Transverse colon (tissue), 3 donors: Measurements from ENCODE around the gene ALDH16A1.

ENCODE experiments used
- CTCF ChIP-seq, 5 experiments: fragments of 200-600 bp in 3 of 5; fragments of 450-650 bp in 2 of 5; sonication (generic) in 3 of 5; IDR thresholded peaks; 1 replicate in 2 of 5; 2 replicates in 3 of 5; pipeline ENCODE4 v1.5.1; 2016 to 2017; ENCODE audit warnings: antibody characterized with exemption in 5 of 5, inconsistent platforms in 3 of 5, mild to moderate bottlenecking in 2 of 5, moderate library complexity in 1 of 5
- EP300 ChIP-seq: sonication (generic); formaldehyde crosslinking; IDR thresholded peaks from one replicate; pipeline ENCODE4 v1.6.1; 2017; ENCODE audit warnings: antibody characterized with exemption, low read depth

GRCh38 chr19:49518033-49518432 lies 65.0 kb downstream of the ALDH16A1 start:
- TF ChIP-seq CTCF (IDR thresholded peaks at IDR 0.05) (no peak), EP300 (no peak)
